Psoas muscle (tissue), 8 donors: ENCODE data around the gene ACP1. TPM values are rescaled to one million over a fixed set of nuclear protein-coding genes. Genes with fewer than 3 reads are reported as not detected.

Experiments used
- ATAC-seq, 4 donors: fragments of 200-7000 bp; cut with Tn5 transposase; one replicate each; pipeline ENCODE4 v1.9.1; 2020; ENCODE audit warnings: moderate library complexity in 3 of 4, mild to moderate bottlenecking in 2 of 4
- DNase-seq, 2 donors: peaks; one replicate each; pipeline ENCODE4 v3.0.0-alpha.2; 2020
- H3K27ac ChIP-seq: fragments of 200-600 bp; one replicate; pipeline ENCODE4 v1.8.0; 2022
- H3K27me3 ChIP-seq, 3 donors: fragments of 200-600 bp in 1 of 3; one replicate each; pipeline versions ENCODE4 v1.6.1 to v1.8.0; 2013 to 2022; ENCODE audit warnings: low read length in 2 of 3, mild to moderate bottlenecking in 2 of 3, moderate library complexity in 1 of 3; ENCODE audit not compliant: insufficient read depth in 3 of 3
- H3K36me3 ChIP-seq, 2 donors: fragments of 200-600 bp in 1 of 2; one replicate each; pipeline versions ENCODE4 v1.6.1 to v1.8.0; 2013 to 2022; ENCODE audit warnings: low read depth in 1 of 2, mild to moderate bottlenecking in 1 of 2, moderate library complexity in 1 of 2; ENCODE audit not compliant: insufficient read depth in 1 of 2
- H3K4me1 ChIP-seq: fragments of 200-600 bp; one replicate; pipeline ENCODE4 v1.8.0; 2022
- H3K4me3 ChIP-seq: fragments of 200-600 bp; one replicate; pipeline ENCODE4 v1.8.0; 2022; ENCODE audit warnings: mild to moderate bottlenecking
- H3K9me3 ChIP-seq: fragments of 200-600 bp; one replicate; pipeline ENCODE4 v1.8.0; 2022
- WGBS, 3 donors: extraction: QIAGEN DNeasy Blood & Tissue Kit; methylation state at CpG; one replicate each; pipeline versions ENCODE4 v1.1.6 to v1.1.7; 2013; 5-methylcytosine and 5-hydroxymethylcytosine counted together
- intact Hi-C, 2 donors: fragments of 100-400 bp; cut with DNase I; formaldehyde crosslinking; loops; one replicate each; pipeline versions ENCODE4 v1.11.0 to v1.14.2; 2022
- polyA plus RNA-seq, 3 donors: library from polyadenylated mRNA; stranded (reverse); fragments of 200-250 nt; gene quantifications; one replicate each; pipeline ENCODE4 v1.2.3, GENCODE V29; 2013
- total RNA-seq, 4 donors: library from RNA; stranded (reverse); fragmentation: NEBNext Ultra II Directional in 2 of 4; extraction: Animal tissue kit (Norgen Biotek cat#: 25700) in 2 of 4; gene quantifications; one replicate each; pipeline versions ENCODE4 v1.2.1 to v1.2.4, GENCODE V29; 2021 to 2023
- TF ChIP-seq, protein P1 (sequence below): fragments of 200-600 bp; IDR thresholded peaks from one replicate; pipeline ENCODE4 v1.8.0; 2022; ENCODE audit warnings: antibody characterized with exemption
- donor health status: healthy with polysubstance abuse.
- donor health status: DM: no; HTN: no; CAD: no; lungs with moderate emphysema.
- donor health status: Bipolar disorder and iron deficiency.
- donor health status: healthy.
- donor health status: DM: yes; HTN: yes; CAD: no.
- donor health status: DM: no; HTN: no; CAD: no.
- donor health status: DM: no; HTN: no; CAD: no.
- donor health status: DM: yes; HTN: yes; CAD: no.

Gene ACP1
- total and polyA plus RNA-seq, 7 donors, result 55.8 to 104 (median 73.6) TPM

DNA sequence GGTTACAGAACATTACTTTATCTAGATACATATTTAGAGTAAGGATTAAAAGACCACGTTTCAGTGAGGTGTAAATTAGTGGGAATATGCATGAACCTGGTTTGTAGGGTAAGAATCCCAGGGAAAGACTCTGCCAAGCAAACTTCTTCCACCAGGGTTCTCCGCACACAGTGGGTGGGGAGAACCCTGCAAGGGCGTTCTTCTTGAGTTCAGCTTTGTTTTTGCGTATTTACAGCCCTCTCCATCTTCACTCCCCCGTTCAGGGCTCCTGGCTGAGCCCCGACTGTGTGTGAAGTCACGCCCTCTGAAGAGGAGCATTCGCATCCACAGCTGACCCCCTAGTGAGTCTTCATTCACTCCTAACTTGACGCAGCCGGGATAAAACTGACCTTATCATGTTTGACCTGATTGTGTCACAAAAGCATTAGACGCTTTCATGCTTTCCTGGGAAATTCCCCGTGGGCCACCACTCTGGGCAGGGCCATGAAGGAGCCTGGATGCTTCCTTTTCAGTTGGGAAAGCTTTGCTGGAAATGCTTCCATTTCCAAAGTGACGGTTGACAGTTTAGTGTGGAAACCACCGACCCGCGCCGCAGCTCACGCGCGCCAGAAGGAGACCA lies 22.1 kb downstream of the ACP1 start:
- H3K27me3 ChIP-seq, result peaks cover 0 to 44% (median 11%) of the 10 kb centered on the region in 3 donors

DNA sequence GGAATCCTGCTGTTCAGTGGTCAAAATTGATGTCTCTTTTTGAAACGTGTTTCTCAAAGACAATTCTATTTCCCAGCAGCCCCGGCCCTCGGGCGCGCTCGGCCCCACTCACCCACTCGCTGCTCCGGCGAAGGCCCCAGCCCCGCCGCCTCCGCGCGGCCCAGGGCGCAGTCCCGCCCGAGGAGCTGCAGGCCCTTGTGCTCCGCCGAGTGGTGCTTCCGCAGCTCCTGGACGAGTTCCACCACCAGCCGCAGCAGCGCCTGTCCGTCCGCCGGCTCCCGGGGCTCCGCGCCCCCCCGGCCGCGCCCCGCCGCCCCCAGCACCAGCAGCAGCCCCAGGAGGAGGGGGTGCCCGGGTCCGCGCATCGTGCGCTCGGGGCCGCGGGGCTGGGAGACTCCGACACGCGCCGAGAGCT lies 22.7 kb downstream of the ACP1 start:
- intact Hi-C loops, result loop anchor here in 1 of 2 donors (5.0 kb wide), 1 partner anchor 40 kb away; no protein-coding TSS in a partner anchor
- H3K27me3 ChIP-seq, result peaks cover 0 to 44% (median 11%) of the 10 kb centered on the region in 3 donors
- no peak overlapping the region for H3K27ac ChIP-seq
- 0 to 2% (median 1%) methylated on average over 24 to 46 of the region's 46 CpGs for WGBS, 3 donors
- no peaks in the 10 kb centered on the region for H3K9me3 ChIP-seq
- peak in 1 of 2 donors; percentile 22 for DNase-seq
- peak overlapping the region; percentile 59 for H3K4me3 ChIP-seq
- peak in 1 of 4 donors; percentile 37 for ATAC-seq
- TF ChIP-seq, protein P1, sequence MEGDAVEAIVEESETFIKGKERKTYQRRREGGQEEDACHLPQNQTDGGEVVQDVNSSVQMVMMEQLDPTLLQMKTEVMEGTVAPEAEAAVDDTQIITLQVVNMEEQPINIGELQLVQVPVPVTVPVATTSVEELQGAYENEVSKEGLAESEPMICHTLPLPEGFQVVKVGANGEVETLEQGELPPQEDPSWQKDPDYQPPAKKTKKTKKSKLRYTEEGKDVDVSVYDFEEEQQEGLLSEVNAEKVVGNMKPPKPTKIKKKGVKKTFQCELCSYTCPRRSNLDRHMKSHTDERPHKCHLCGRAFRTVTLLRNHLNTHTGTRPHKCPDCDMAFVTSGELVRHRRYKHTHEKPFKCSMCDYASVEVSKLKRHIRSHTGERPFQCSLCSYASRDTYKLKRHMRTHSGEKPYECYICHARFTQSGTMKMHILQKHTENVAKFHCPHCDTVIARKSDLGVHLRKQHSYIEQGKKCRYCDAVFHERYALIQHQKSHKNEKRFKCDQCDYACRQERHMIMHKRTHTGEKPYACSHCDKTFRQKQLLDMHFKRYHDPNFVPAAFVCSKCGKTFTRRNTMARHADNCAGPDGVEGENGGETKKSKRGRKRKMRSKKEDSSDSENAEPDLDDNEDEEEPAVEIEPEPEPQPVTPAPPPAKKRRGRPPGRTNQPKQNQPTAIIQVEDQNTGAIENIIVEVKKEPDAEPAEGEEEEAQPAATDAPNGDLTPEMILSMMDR, result no peak
- H3K4me1 ChIP-seq, result peaks cover 9% of the 10 kb centered on the region
- peaks cover 0 to 4% of the 10 kb centered on the region in 2 donors for H3K36me3 ChIP-seq

More for the DNA sequence above, 22.1 kb downstream of the ACP1 start:
- H3K4me3 ChIP-seq, result peak overlapping the region; percentile 59
- DNase-seq (peak in 1 of 2 donors; percentile 24), ATAC-seq (no peak)
- H3K36me3 ChIP-seq, result peaks cover 0 to 9% of the 10 kb centered on the region in 2 donors
- intact Hi-C loops, result loop anchor here in 1 of 2 donors (5.0 kb wide), 1 partner anchor 40 kb away; no protein-coding TSS in a partner anchor
- 38 to 40% (median 40%) methylated on average over 20 of the region's 20 CpGs for WGBS, 3 donors
- TF ChIP-seq, protein P1, result no peak
- peaks cover 9% of the 10 kb centered on the region for H3K4me1 ChIP-seq
- no peak overlapping the region for H3K27ac ChIP-seq
- no peaks in the 10 kb centered on the region for H3K9me3 ChIP-seq

DNA sequence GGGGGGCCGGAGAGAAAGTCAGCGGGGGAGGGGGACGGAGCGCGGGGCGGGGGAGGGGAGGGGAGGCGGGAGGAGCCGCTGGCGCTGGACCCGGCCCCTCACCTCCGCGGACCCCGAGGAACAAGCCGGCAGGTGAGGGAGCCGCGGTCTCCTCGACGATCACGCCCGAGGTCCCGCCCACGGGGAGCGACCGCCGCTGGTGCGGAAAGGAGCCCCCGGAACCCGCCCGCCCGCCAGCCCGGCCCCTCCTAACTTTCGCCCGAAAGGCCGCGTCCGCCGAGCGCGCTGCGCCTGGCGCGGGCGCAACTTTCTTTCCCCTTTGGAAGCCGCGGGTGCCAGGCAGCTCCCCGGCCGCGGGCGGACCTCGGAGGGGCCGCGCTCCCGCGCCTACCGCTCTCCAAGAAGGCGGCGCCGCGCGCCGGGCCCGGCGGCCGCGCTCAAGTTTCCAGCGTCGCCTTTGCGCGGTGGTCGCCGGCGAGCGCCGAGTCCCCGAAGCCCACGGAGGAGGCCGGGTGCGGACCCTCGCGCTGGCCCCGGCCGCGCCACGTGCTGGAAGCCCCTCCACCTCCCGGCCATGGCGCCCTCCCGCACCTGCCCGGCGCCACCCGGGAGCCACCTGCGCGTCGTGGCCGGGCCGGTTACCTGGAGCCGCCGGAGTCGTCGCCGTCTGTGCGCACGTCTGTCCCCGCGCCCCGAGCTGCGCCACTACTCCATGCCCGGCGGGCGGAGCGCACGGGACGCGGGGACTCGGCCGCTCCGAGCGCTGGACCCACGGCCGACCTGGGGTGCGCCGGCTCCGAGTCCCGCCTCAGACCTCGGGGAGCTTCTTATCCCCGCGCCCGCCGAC lies 23.4 kb downstream of the ACP1 start, which contains the start of gene ALKAL2:
ALKAL2 (minus strand) TSS at position 181 of the 847 bp plus-strand sequence. CDS start 256 bp downstream, outside the sequence.
- Histone ChIP-seq H3K4me1 (peaks cover 9% of the 10 kb centered on the region), H3K27ac (no peak within 1 kb of the TSS), H3K36me3 (no peaks in the 10 kb centered on the region), H3K9me3 (no peaks in the 10 kb centered on the region), H3K27me3 (peaks cover 0 to 44% (median 11%) of the 10 kb centered on the region in 3 donors), H3K4me3 (peak within 1 kb of the TSS; percentile 59)
- ATAC-seq (no peak), DNase-seq (peak in 1 of 2 donors; percentile 18)
- WGBS, 3 donors, result 1% methylated on average over 50 to 128 of the region's 128 CpGs
- TF ChIP-seq, protein P1, result no peak
- intact Hi-C loops, result loop anchor here in 1 of 2 donors (5.0 kb wide), 1 partner anchor 41 kb away; no protein-coding TSS in a partner anchor

DNA sequence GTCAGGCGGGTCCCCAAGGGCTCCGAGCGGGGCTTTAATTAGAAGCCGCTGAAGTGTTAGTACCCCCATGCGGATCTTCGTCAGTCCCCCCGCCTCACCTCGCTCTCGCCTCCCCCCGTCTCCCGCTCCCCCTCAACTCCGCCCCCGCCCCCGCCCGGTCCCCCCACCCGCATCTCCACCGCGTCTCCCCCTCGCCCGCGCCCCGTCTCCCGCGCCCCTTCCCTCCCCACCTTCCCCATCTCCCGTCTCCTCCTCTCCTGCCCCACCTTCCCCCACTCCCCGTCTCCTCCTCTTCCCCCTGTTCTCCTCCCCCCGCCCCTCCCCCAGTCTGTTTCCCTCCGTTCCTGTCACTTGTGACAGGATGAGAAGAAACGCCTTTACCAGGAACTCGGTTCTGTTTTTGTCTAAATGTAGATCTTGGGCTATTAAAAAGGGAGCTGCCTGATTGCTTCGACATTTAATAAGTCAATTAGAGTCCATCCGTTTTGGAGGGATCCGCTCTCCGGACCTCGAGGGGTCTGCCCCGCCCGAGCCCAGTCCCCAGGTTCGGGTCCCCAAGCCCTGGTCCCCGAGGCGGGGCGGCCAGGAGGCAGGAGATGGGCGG lies 24.1 kb downstream of the ACP1 start:
- Histone ChIP-seq H3K27ac (no peak overlapping the region), H3K4me1 (peaks cover 9% of the 10 kb centered on the region), H3K4me3 (peak overlapping the region; percentile 73), H3K27me3 (peaks cover 0 to 44% (median 11%) of the 10 kb centered on the region in 3 donors), H3K36me3 (no peaks in the 10 kb centered on the region), H3K9me3 (no peaks in the 10 kb centered on the region)
- DNase-seq (no peak), ATAC-seq (no peak)
- TF ChIP-seq, protein P1, result no peak
- intact Hi-C loops, result loop anchor here in 1 of 2 donors (5.0 kb wide), 1 partner anchor 42 kb away; no protein-coding TSS in a partner anchor
- WGBS, 3 donors, result 0 to 2% (median 0%) methylated on average over 15 to 40 of the region's 42 CpGs
